H1 (cell line): ENCODE results near the gene UGT1A7. TPM values are rescaled to one million over a fixed set of nuclear protein-coding genes. Genes with fewer than 3 reads are reported as not detected.

ENCODE experiments used
- CTCF ChIA-PET: fragments of 300-600 bp; sonication (Branson Sonifier 250); formaldehyde crosslinking; loops from one replicate; lab custom pipeline; 2021; ENCODE audit not compliant: partially characterized antibody; lab: Charles Lee
- POLR2A ChIA-PET: fragments of 300-600 bp; sonication (Branson Sonifier 250); formaldehyde crosslinking; loops from one replicate; lab custom pipeline; 2021; ENCODE audit warnings: inconsistent platforms; ENCODE audit not compliant: partially characterized antibody; lab: Charles Lee
- DNase-seq, 2 experiments: peaks; one replicate each; pipeline versions ENCODE4 v3.0.0 to v3.0.0-alpha.2; 2010 to 2022; ENCODE audit warnings: low spot score in 2 of 2, low read depth in 1 of 2, mixed read lengths in 1 of 2
- FAIRE-seq: peaks from 2 replicates; lab custom pipeline; 2011; peaks lifted over from hg19 to GRCh38; lab: Jason Lieb, UNC
- H2AFZ ChIP-seq: 2 replicates; pipeline ENCODE4 v1.8.1; 2012; ENCODE audit warnings: low read length, inconsistent platforms
- H2AK5ac ChIP-seq: 2 replicates; pipeline ENCODE4 v1.6.1; 2013; ENCODE audit warnings: low read depth, low read length
- H2BK120ac ChIP-seq: replicated peaks from 2 replicates; pipeline ENCODE3; 2013; ENCODE audit warnings: low read depth, low read length, inconsistent platforms
- H2BK12ac ChIP-seq: 2 replicates; pipeline ENCODE4 v1.6.1; 2013; ENCODE audit warnings: low read depth, low read length
- H2BK15ac ChIP-seq: 2 replicates; pipeline ENCODE4 v1.6.1; 2013; ENCODE audit warnings: low read length
- H2BK20ac ChIP-seq: 2 replicates; pipeline ENCODE4 v1.6.1; 2013; ENCODE audit warnings: low read length
- H2BK5ac ChIP-seq: 2 replicates; pipeline ENCODE4 v1.6.1; 2013; ENCODE audit warnings: low read depth, low read length
- H3K14ac ChIP-seq: 2 replicates; pipeline ENCODE4 v1.6.1; 2013; ENCODE audit warnings: inconsistent platforms; ENCODE audit not compliant: insufficient read length
- H3K18ac ChIP-seq: 2 replicates; pipeline ENCODE4 v1.6.1; 2013; ENCODE audit warnings: low read length; ENCODE audit errors: extremely low read depth
- H3K23ac ChIP-seq: 2 replicates; pipeline ENCODE4 v1.6.1; 2013; ENCODE audit warnings: inconsistent platforms; ENCODE audit not compliant: insufficient read length
- H3K23me2 ChIP-seq: 2 replicates; pipeline ENCODE4 v1.6.1; 2013; ENCODE audit warnings: low read depth, low read length
- H3K27ac ChIP-seq: 2 replicates; pipeline ENCODE4 v1.6.1; 2011; ENCODE audit warnings: low read depth, low read length, inconsistent platforms
- H3K27me3 ChIP-seq, 4 experiments: replicated peaks in 1 of 4; 1 replicate in 1 of 4; 2 replicates in 3 of 4; pipeline versions ENCODE4 v1.6.1 to v1.8.1; 2011 to 2013; ENCODE audit warnings: low read length in 3 of 4, mild to moderate bottlenecking in 3 of 4, inconsistent platforms in 2 of 4, mixed read lengths in 2 of 4, moderate library complexity in 1 of 4; ENCODE audit not compliant: control insufficient read depth in 3 of 4, insufficient read depth in 3 of 4; ENCODE audit errors: extremely low read depth in 1 of 4
- H3K36me3 ChIP-seq, 4 experiments: 2 replicates each; pipeline versions ENCODE4 v1.6.1 to v1.8.1; 2011 to 2013; ENCODE audit warnings: mild to moderate bottlenecking in 4 of 4, low read length in 3 of 4, moderate library complexity in 2 of 4, control low read depth in 1 of 4, inconsistent platforms in 1 of 4; ENCODE audit not compliant: insufficient read depth in 4 of 4, control insufficient read depth in 2 of 4
- H3K4ac ChIP-seq: replicated peaks from 2 replicates; pipeline ENCODE3; 2013; ENCODE audit warnings: low read length, low read depth, mixed read lengths, inconsistent platforms; ENCODE audit not compliant: insufficient read length
- H3K4me1 ChIP-seq, 4 experiments: replicated peaks in 1 of 4; 1 replicate in 1 of 4; 2 replicates in 3 of 4; pipeline versions ENCODE4 v1.6.1 to v1.8.1; 2011 to 2013; ENCODE audit warnings: low read length in 3 of 4, inconsistent platforms in 2 of 4, mixed read lengths in 1 of 4; ENCODE audit not compliant: insufficient read depth in 4 of 4, control insufficient read depth in 3 of 4
- H3K4me2 ChIP-seq, 2 experiments: 2 replicates each; pipeline versions ENCODE4 v1.6.1 to v1.8.1; 2011 to 2013; ENCODE audit warnings: low read depth in 2 of 2, low read length in 2 of 2, control low read depth in 1 of 2, inconsistent platforms in 1 of 2, mild to moderate bottlenecking in 1 of 2; ENCODE audit not compliant: insufficient read depth in 1 of 2
- H3K4me3 ChIP-seq, 4 experiments: fragments of 200-600, 300-600 bp in 1 of 4; sonication (generic), shearing (Covaris generic), sonication (Bioruptor Twin) in 1 of 4; 2 replicates each; pipeline versions ENCODE4 v1.5.1 to v1.8.1; 2011 to 2016; ENCODE audit warnings: low read length in 4 of 4, low read depth in 3 of 4, control low read depth in 2 of 4, inconsistent platforms in 2 of 4, mild to moderate bottlenecking in 2 of 4, mixed read lengths in 1 of 4, moderate library complexity in 1 of 4; ENCODE audit not compliant: insufficient read depth in 2 of 4; ENCODE audit errors: extremely low read depth in 1 of 4
- H3K56ac ChIP-seq: replicated peaks from 2 replicates; pipeline ENCODE3; 2013; ENCODE audit warnings: low read depth, mild to moderate bottlenecking, mixed read lengths, low read length, inconsistent platforms; ENCODE audit not compliant: insufficient read length
- H3K79me1 ChIP-seq: 2 replicates; pipeline ENCODE4 v1.6.1; 2013; ENCODE audit warnings: low read depth, low read length, control low read depth
- H3K79me2 ChIP-seq, 2 experiments: 2 replicates each; pipeline versions ENCODE4 v1.6.1 to v1.8.1; 2012 to 2013; ENCODE audit warnings: low read length in 2 of 2, mild to moderate bottlenecking in 2 of 2, inconsistent platforms in 1 of 2; ENCODE audit not compliant: insufficient read depth in 2 of 2, control insufficient read depth in 1 of 2
- H3K9ac ChIP-seq, 4 experiments: replicated peaks in 1 of 4; 1 replicate in 1 of 4; 2 replicates in 3 of 4; pipeline versions ENCODE4 v1.6.1 to v1.8.1; 2011 to 2013; ENCODE audit warnings: low read depth in 3 of 4, low read length in 3 of 4, control low read depth in 2 of 4, mild to moderate bottlenecking in 2 of 4, moderate library complexity in 2 of 4, inconsistent platforms in 1 of 4; ENCODE audit errors: extremely low read depth in 1 of 4
- H3K9me3 ChIP-seq, 2 experiments: 2 replicates each; pipeline versions ENCODE4 v1.6.1 to v1.8.1; 2012 to 2013; ENCODE audit warnings: mild to moderate bottlenecking in 2 of 2, moderate library complexity in 2 of 2, control low read depth in 1 of 2, inconsistent platforms in 1 of 2, low read depth in 1 of 2, low read length in 1 of 2, mixed read lengths in 1 of 2; ENCODE audit not compliant: insufficient read depth in 2 of 2
- H4K20me1 ChIP-seq, 2 experiments: replicated peaks in 1 of 2; 2 replicates each; pipeline versions ENCODE3 to v1.8.1; 2011 to 2013; ENCODE audit warnings: inconsistent platforms in 2 of 2, low read length in 2 of 2, mild to moderate bottlenecking in 1 of 2; ENCODE audit not compliant: insufficient read depth in 2 of 2, control insufficient read depth in 1 of 2
- H4K5ac ChIP-seq: 2 replicates; pipeline ENCODE4 v1.6.1; 2013; ENCODE audit warnings: low read length, low read depth, mixed read lengths, inconsistent platforms; ENCODE audit not compliant: insufficient read length
- H4K8ac ChIP-seq: 2 replicates; pipeline ENCODE4 v1.8.0; 2013; ENCODE audit warnings: mild to moderate bottlenecking, moderate library complexity, low read length, inconsistent platforms; ENCODE audit not compliant: insufficient read depth; ENCODE audit errors: extremely low read depth
- H4K91ac ChIP-seq: replicated peaks from 2 replicates; pipeline ENCODE3; 2013; ENCODE audit warnings: low read length, mixed read lengths, inconsistent platforms; ENCODE audit not compliant: insufficient read length
- CTBP2 ChIP-seq: IDR thresholded peaks from 2 replicates; pipeline ENCODE4 v1.7.0; 2011; ENCODE audit warnings: borderline replicate concordance, mild to moderate bottlenecking, moderate library complexity, mixed read lengths, low read length; ENCODE audit not compliant: insufficient read depth, insufficient read length
- GABPA ChIP-seq: IDR thresholded peaks from 2 replicates; pipeline ENCODE4 v1.6.1; 2011; ENCODE audit warnings: mild to moderate bottlenecking, low read length, moderate library complexity, borderline replicate concordance; ENCODE audit not compliant: insufficient read depth
- PHF8 ChIP-seq: fragments of 200-600 bp; sonication (generic); conservative IDR thresholded peaks from 2 replicates; pipeline ENCODE4 v1.7.1; 2012; ENCODE audit warnings: low read depth, mild to moderate bottlenecking, inconsistent platforms, low read length, moderate library complexity
- SIX5 ChIP-seq: IDR thresholded peaks from 2 replicates; pipeline ENCODE4 v1.6.1; 2011; ENCODE audit warnings: mild to moderate bottlenecking, low read depth, low read length
- whole genome bisulfite sequencing, 2 experiments: shearing (Covaris generic) in 1 of 2; methylation state at CpG; one replicate each; pipeline versions ENCODE4 v1.1.6 to v1.1.7; 2013 to 2015; ENCODE audit warnings: low lambda C conversion rate in 2 of 2, mixed read lengths in 2 of 2, inconsistent platforms in 1 of 2, low coverage in 1 of 2, missing lambda C conversion rate in 1 of 2; ENCODE audit not compliant: insufficient replicate concordance in 2 of 2, insufficient coverage in 1 of 2, insufficient read length in 1 of 2; ENCODE audit errors: extremely low coverage in 1 of 2, missing lambda C conversion rate in 1 of 2; 5-methylcytosine and 5-hydroxymethylcytosine counted together
- polyA plus RNA-seq, 7 experiments: library from polyadenylated mRNA; depleted of rRNA in 3 of 7; stranded (reverse) in 5 of 7; unstranded in 2 of 7; fragments of >200 nt in 5 of 7; fragments of 200-250 nt in 2 of 7; gene quantifications; 1 replicate in 5 of 7; 2 replicates in 1 of 7; 4 replicates in 1 of 7; pipeline versions ENCODE4 v1.2.1 to v1.2.3, GENCODE V29; 2011 to 2013; ENCODE audit warnings: missing spikeins in 2 of 7, mixed read lengths in 2 of 7
- total RNA-seq: library from RNA; stranded (reverse); fragmentation: NEBNext Ultra II Directional; extraction: Animal tissue kit (Norgen Biotek cat#: 25700); gene quantifications from 2 replicates; pipeline ENCODE4 v1.2.1, GENCODE V29; 2021

UGT1A7 gene
- total and polyA plus RNA-seq, 2 of the 8 experiments (the other 6 are each of a cell fraction or from before 2014, with no cell fraction given): not detected

DNA sequence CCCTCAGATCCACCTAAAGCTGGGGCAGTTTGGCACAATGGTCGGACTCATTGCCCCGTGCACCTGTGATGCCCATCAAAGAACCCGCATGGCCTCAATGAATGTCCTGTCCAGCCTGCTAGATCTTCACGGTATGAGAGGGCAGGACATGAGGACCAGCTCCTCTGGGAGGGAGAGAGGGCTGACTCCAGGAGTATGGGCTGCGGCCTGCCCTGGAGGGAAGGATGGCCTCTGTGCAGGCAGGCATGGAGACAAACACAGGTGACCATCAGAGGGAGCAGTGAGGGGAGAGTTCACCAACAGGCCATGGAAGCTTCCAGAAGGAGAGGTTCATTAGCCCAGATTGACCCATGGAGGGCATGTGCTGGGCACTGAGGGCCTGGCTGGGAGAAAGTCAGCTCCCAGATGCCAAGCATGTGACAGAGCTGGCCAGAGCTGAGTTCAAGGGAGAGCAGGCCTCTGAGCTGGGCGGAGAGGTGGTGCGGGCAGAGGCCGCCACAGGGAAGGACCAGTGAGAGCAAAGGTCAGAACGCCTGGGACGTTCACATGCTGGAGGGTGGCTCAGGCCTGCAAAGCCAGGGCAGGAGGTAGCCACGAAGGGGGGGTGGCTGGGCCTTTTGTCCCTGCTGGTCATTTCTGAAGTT is 136.4 kb downstream of the UGT1A7 start:
- no peak for FAIRE-seq
- Histone ChIP-seq H3K79me2 (no peaks in the 10 kb centered on the region), H3K9me3 (no peaks in the 10 kb centered on the region), H2BK5ac (no peak overlapping the region), H3K23ac (no peak overlapping the region), H3K4me1 (no peaks in the 10 kb centered on the region), H3K14ac (no peak overlapping the region), H4K5ac (no peak overlapping the region), H2BK12ac (no peak overlapping the region), H4K91ac (no peak overlapping the region), H3K36me3 (no peaks in the 10 kb centered on the region), H4K20me1 (no peaks in the 10 kb centered on the region), H2AK5ac (no peak overlapping the region), H2BK120ac (no peak overlapping the region), H3K18ac (no peak overlapping the region), H3K79me1 (no peaks in the 10 kb centered on the region), H2BK15ac (no peak overlapping the region), H3K56ac (no peak overlapping the region), H3K4me3 (no peak overlapping the region), H4K8ac (peak overlapping the region; percentile 2; the same call in 1 of the 2 replicates), H3K4me2 (no peak overlapping the region), H2AFZ (no peak overlapping the region), H2BK20ac (no peak overlapping the region), H3K27ac (no peak overlapping the region), H3K4ac (no peak overlapping the region), H3K23me2 (no peaks in the 10 kb centered on the region), H3K9ac (no peak overlapping the region), H3K27me3 (no peaks in the 10 kb centered on the region)
- 93% methylated on average over 11 of the region's 11 CpGs; no CpG with 5 or more reads in 1 of the 2 experiments for WGBS, 2 experiments
- DNase-seq: no peak
- ChIA-PET POLR2A (no interaction called here), CTCF (interaction anchor here (2.6 kb wide), 1 partner anchor 14 kb away, joined by 11 read pairs; no protein-coding TSS in a partner anchor)
- TF ChIP-seq CTBP2 (no peak), SIX5 (no peak), PHF8 (no peak), GABPA (no peak)
